ENCODE measurements around the gene RMND5A. TPM values are rescaled to one million over a fixed set of nuclear protein-coding genes. Genes with fewer than 3 reads are reported as not detected.

RMND5A gene
- total RNA-seq, 2 donors from 2014 or later, result 32.2 to 48.3 TPM

- Mint-ChIP-seq H3K4me1 (ENCODE audit: low read depth in 2 of 2) (peaks cover 18 to 25% of the 10 kb centered on the region in 2 donors), H3K9me3 (no peaks in the 10 kb centered on the region), H3K36me3 (no peaks in the 10 kb centered on the region), H3K4me3 (peak overlapping the region; percentile 87), H3K27ac (peak overlapping the region; percentile 15 to 29), H3K27me3 (peaks cover 0 to 12% of the 10 kb centered on the region in 2 donors)
- no peak for ATAC-seq
- no peak for DNase-seq (ENCODE audit: low spot score)
These were observed 86.2 kb downstream of the RMND5A start for GRCh38 chr2:86806059-86806857.

- no peaks in the 10 kb centered on the region for H3K9me3 Mint-ChIP-seq
- H3K27ac Mint-ChIP-seq, result peak overlapping the region; percentile 48 to 63
- ATAC-seq (no peak), DNase-seq (ENCODE audit: low spot score) (no peak)
- H3K4me3 Mint-ChIP-seq, result peak overlapping the region; percentile 87
- H3K36me3 Mint-ChIP-seq, result no peaks in the 10 kb centered on the region
- peaks cover 0 to 13% of the 10 kb centered on the region in 2 donors for H3K27me3 Mint-ChIP-seq
- H3K4me1 Mint-ChIP-seq (ENCODE audit: low read depth in 2 of 2), result peaks cover 18 to 25% of the 10 kb centered on the region in 2 donors
These were observed 87.0 kb downstream of the RMND5A start for GRCh38 chr2:86807133-86807467.

- no peaks in the 10 kb centered on the region for H3K9me3 Mint-ChIP-seq
- peak; percentile 65 for DNase-seq (ENCODE audit: low spot score)
- peaks cover 4 to 17% of the 10 kb centered on the region in 2 donors for H3K27me3 Mint-ChIP-seq
- ATAC-seq, result peak; percentile 73 to 75
- H3K4me3 Mint-ChIP-seq, result peak overlapping the region; percentile 87
- peak overlapping the region; percentile 48 to 63 for H3K27ac Mint-ChIP-seq
- H3K36me3 Mint-ChIP-seq, result no peaks in the 10 kb centered on the region
- H3K4me1 Mint-ChIP-seq (ENCODE audit: low read depth in 2 of 2), result peaks cover 18 to 25% of the 10 kb centered on the region in 2 donors
These were observed 87.6 kb downstream of the RMND5A start for GRCh38 chr2:86807468-86808275.

- no peaks in the 10 kb centered on the region for H3K9me3 Mint-ChIP-seq
- no peaks in the 10 kb centered on the region for H3K36me3 Mint-ChIP-seq
- peak overlapping the region; percentile 51 to 71 for H3K27ac Mint-ChIP-seq
- peak; percentile 88 for DNase-seq (ENCODE audit: low spot score)
- peaks cover 18 to 25% of the 10 kb centered on the region in 2 donors for H3K4me1 Mint-ChIP-seq (ENCODE audit: low read depth in 2 of 2)
- peak; percentile 90 to 94 for ATAC-seq
- peaks cover 8 to 17% of the 10 kb centered on the region in 2 donors for H3K27me3 Mint-ChIP-seq
- peak overlapping the region; percentile 87 for H3K4me3 Mint-ChIP-seq
These were observed 88.4 kb downstream of the RMND5A start for GRCh38 chr2:86808315-86809161.

GRCh38 chr2:86809481-86810121 is 89.5 kb downstream of the RMND5A start:
- Mint-ChIP-seq H3K4me3 (peak overlapping the region; percentile 87), H3K36me3 (no peaks in the 10 kb centered on the region), H3K27ac (peak overlapping the region in 1 of 2 donors; percentile 71), H3K27me3 (peaks cover 8 to 17% of the 10 kb centered on the region in 2 donors), H3K4me1 (ENCODE audit: low read depth in 2 of 2) (peaks cover 18 to 25% of the 10 kb centered on the region in 2 donors), H3K9me3 (no peaks in the 10 kb centered on the region)
- DNase-seq (ENCODE audit: low spot score) (no peak), ATAC-seq (peak in 1 of 2 donors; percentile 34)

GRCh38 chr2:86815611-86816010 is 95.5 kb downstream of the RMND5A start:
- Mint-ChIP-seq H3K4me3 (no peak overlapping the region), H3K27ac (peak overlapping the region; percentile 13 to 48), H3K36me3 (no peaks in the 10 kb centered on the region), H3K9me3 (no peaks in the 10 kb centered on the region), H3K4me1 (ENCODE audit: low read depth in 2 of 2) (peaks cover 3 to 13% of the 10 kb centered on the region in 2 donors), H3K27me3 (peaks cover 8% of the 10 kb centered on the region in 2 donors)
- no peak for DNase-seq (ENCODE audit: low spot score)
- ATAC-seq, result peak; percentile 15 to 58

GRCh38 chr2:86818114-86818801 is 98.2 kb downstream of the RMND5A start:
- Mint-ChIP-seq H3K4me1 (ENCODE audit: low read depth in 2 of 2) (peaks cover 3 to 13% of the 10 kb centered on the region in 2 donors), H3K4me3 (peak overlapping the region; percentile 1)
- DNase-seq (ENCODE audit: low spot score), result no peak

GRCh38 chr2:86818957-86819356 is 98.9 kb downstream of the RMND5A start:
- peaks cover 3 to 19% of the 10 kb centered on the region in 2 donors for H3K4me1 Mint-ChIP-seq (ENCODE audit: low read depth in 2 of 2)
- H3K4me3 Mint-ChIP-seq, result peak overlapping the region; percentile 1
- H3K27me3 Mint-ChIP-seq, result peaks cover 0 to 5% of the 10 kb centered on the region in 2 donors
- DNase-seq (ENCODE audit: low spot score) (no peak), ATAC-seq (no peak)
- no peaks in the 10 kb centered on the region for H3K36me3 Mint-ChIP-seq
- no peak overlapping the region for H3K27ac Mint-ChIP-seq
- no peaks in the 10 kb centered on the region for H3K9me3 Mint-ChIP-seq

More at GRCh38 chr2:86818114-86818801, 98.2 kb downstream of the RMND5A start:
- H3K27me3 Mint-ChIP-seq, result peaks cover 0 to 5% of the 10 kb centered on the region in 2 donors
- no peak for ATAC-seq
- H3K9me3 Mint-ChIP-seq, result no peaks in the 10 kb centered on the region
- H3K27ac Mint-ChIP-seq, result no peak overlapping the region
- H3K36me3 Mint-ChIP-seq, result no peaks in the 10 kb centered on the region

GRCh38 chr2:86821306-86821705 is 101.2 kb downstream of the RMND5A start:
- Mint-ChIP-seq H3K4me1 (ENCODE audit: low read depth in 2 of 2) (peaks cover 4 to 13% of the 10 kb centered on the region in 2 donors), H3K27ac (peak overlapping the region in 1 of 2 donors; percentile 84), H3K27me3 (peaks cover 0 to 5% of the 10 kb centered on the region in 2 donors), H3K4me3 (peak overlapping the region; percentile 78), H3K36me3 (no peaks in the 10 kb centered on the region), H3K9me3 (no peaks in the 10 kb centered on the region)
- DNase-seq (ENCODE audit: low spot score) (no peak), ATAC-seq (no peak)

GRCh38 chr2:86821842-86822241 is 101.8 kb downstream of the RMND5A start:
- H3K27me3 Mint-ChIP-seq, result peaks cover 0 to 5% of the 10 kb centered on the region in 2 donors
- peaks cover 6 to 15% of the 10 kb centered on the region in 2 donors for H3K4me1 Mint-ChIP-seq (ENCODE audit: low read depth in 2 of 2)
- H3K36me3 Mint-ChIP-seq, result no peaks in the 10 kb centered on the region
- peak overlapping the region; percentile 78 for H3K4me3 Mint-ChIP-seq
- ATAC-seq, result no peak
- no peaks in the 10 kb centered on the region for H3K9me3 Mint-ChIP-seq
- H3K27ac Mint-ChIP-seq, result peak overlapping the region in 1 of 2 donors; percentile 84
- DNase-seq (ENCODE audit: low spot score), result no peak

GRCh38 chr2:86822668-86823345 is 102.7 kb downstream of the RMND5A start:
- H3K4me3 Mint-ChIP-seq, result no peak overlapping the region
- no peaks in the 10 kb centered on the region for H3K36me3 Mint-ChIP-seq
- H3K4me1 Mint-ChIP-seq (ENCODE audit: low read depth in 2 of 2), result peaks cover 6 to 15% of the 10 kb centered on the region in 2 donors
- no peak for DNase-seq (ENCODE audit: low spot score)
- H3K27me3 Mint-ChIP-seq, result peaks cover 0 to 5% of the 10 kb centered on the region in 2 donors
- H3K9me3 Mint-ChIP-seq, result no peaks in the 10 kb centered on the region
- ATAC-seq, result no peak
- H3K27ac Mint-ChIP-seq, result no peak overlapping the region

Data from natural killer cell treated with Interleukin-12 subunit alpha and Interleukin-12 subunit beta and Interleukin-15 and Interleukin-18, amount 100 ng/mL, for 72 hours (primary cell).